SKM-1 treated with dmso at 0.1 percent for 144 hours (cell line): Measurements from ENCODE around the gene SERAC1.
"Not testable (repeated sequence)": the region's sequence is repeated elsewhere in the genome, so short reads cannot be mapped to it uniquely, and the experiment has no call there.

Experiments
- DNase-seq: peaks from one replicate; lab custom pipeline; 2025; ENCODE audit not compliant: unreplicated experiment; lab: John Stamatoyannopoulos, UW

SERAC1 gene

DNA sequence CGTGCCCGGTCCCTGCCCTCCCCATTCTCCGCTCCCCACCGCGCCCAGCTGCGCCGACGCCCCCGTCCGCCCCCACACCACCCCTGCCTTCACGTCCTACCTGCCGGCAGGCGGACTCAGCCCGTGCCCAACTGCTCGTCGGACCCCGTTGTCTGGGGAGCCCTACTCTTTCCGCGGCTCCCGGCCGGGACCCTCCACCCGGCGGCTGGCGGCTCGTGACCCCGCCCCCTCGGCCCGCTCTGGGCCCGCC is at the start of gene SERAC1:
Gene SERAC1, minus strand, starts transcription at position 223 of the 250 bp plus-strand sequence. CDS start 9,899 bp downstream, outside the sequence.
- no peak for DNase-seq

DNA sequence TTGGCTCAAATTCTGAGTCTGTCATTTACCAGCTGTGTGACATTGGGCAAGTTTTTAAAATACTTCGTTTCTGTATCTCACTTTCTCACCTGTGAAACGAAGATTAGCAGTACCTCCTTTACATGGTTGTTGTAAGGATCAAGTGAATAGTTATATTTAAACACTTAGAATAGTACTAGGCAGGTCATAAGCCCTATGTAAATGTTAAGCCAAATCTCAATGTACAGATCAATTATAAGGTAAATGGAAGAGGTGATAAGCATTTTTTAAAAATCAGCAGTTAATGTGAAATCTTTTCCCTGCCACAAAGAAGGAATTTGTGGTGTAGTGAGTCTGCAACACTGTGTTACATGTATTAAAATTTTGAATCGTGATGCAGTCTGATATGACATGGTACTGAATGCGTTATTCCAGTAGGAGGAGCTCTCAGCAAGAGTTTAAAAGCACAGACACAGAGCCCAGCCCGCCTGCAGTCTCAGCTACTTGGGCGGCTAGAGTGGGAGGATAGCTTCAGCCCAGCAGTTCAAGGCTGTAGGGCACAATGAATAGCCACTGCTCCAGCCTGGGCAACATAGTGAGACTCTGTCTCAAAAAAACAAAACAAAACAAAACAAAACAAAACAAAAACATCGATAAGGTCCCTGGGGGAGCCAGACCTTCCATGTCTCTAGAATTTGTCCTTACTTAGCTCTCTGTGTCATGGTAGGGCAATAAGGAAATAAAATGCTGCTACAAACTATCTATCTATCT is 46.0 kb upstream of the SERAC1 start:
- DNase-seq: peak; percentile 84

GRCh38 chr6:158211273-158212055 is 43.4 kb upstream of the SERAC1 start:
- DNase-seq: no peak

DNA sequence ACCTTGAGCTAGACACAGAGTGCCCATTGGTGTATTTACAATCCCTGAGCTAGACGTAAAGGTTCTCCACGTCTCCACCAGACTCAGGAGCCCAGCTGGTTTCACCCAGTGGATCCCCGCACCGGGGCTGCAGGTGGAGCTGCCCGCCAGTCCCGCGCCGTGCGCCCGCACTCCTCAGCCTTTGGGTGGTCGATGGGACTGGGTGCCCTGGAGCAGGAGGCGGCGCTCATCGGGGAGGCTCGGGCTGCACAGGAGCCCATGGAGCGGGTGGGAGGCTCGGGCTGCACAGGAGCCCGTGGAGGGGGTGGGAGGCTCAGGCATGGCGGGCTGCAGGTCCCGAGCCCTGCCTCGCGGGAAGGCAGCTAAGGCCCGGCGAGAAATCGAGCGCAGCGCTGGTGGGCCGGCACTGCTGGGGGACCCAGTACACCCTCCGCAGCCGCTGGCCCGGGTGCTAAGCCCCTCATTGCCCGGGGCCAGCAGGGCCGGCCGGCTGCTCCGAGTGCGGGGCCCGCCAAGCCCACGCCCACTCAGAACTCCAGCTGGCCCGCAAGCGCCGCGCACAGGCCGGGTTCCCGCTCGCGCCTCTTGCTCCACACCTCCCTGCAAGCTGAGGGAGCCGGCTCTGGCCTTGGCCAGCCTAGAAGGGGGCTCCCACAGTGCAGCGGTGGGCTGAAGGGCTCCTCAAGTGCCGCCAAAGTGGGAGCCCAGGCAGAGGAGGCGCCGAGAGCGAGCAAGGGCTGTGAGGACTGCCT is 41.7 kb upstream of the SERAC1 start:
- DNase-seq: not testable (repeated sequence)

- not testable (repeated sequence) for DNase-seq
Measured at GRCh38 chr6:158208226-158209030, 40.4 kb upstream of the SERAC1 start.

DNA sequence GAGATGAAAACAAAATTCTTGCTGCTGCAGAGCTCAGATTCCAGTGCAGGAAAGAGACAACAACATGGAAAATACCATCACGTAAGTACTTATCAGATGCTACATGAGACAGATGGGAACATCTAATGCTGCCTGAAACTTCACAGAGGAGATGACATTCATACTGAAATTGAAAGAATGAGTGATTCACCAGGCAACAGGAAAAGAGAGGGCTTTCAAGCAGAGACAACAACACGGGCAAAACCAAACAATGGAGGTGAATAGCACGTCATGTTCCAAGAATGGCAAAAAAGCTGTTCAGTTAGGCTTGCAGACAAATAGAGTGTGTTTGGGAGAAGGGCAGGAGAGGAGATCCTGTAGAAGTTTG is 39.3 kb upstream of the SERAC1 start:
- no peak for DNase-seq

DNA sequence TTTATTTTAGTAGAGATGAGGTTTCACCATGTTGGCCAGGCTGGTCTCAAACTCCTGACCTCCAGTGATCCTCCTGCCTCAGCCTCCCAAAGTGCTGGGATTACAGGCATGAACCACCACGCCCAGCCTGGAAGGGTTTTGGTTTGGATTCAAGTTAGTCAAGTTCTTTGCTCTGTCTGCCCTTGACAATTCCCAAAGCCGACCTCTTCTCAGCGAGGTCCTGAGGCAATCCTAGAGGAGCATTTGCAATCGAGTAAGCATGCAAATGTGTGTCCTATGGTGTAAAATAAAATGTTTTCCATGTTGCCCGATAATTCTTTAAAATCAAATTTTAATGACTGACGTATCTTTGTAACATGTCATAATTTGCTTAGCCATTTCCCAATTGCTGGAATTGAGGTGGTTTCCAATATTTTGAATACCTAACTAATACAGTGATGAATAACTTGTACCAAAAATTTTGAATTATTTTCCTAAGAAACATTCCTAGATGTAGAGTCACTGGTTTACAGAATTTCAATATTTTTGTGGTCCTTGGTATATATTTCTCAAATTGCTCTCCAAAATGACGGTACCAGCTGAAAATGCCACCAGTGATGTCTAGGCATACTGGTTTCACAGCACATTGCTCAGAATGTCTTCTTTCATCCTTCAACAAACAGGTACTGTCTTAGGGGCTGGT is 38.8 kb upstream of the SERAC1 start:
- DNase-seq: no peak

DNA sequence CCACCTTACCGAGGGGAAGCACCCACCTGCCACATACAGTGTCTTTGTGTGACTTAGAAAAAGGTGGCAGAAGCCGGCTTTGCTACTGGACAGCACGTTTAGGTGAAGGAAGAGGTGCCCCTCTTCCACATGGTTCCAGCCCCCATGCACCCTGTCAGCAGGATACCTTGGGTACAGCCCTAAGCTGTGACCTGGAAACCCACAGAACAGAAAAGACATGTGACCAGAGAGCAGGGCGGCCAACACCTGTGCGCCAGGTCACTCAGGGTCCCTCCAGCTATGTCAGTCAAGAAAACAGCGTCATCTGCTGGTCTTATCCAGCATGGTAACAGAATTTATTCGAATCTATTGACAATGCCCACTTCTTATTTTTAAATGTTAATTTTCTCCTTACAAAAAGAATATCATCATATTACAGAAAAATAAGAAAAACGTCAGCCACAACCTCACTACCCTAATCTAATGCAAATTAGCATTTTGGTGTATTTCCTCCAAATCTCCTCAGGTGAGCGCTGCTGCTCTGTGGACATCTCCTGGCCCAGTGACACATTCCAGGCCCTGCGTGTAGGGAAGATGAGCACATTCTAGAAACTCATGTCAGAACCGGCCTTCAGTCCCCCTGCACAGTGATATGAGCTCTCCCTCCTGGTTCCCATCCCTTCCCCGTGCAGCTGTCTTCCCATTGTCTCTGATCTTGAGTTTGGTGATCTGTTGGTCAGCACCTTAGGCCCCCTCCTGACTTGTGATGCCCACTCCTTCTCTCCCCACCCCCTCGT is 37.3 kb upstream of the SERAC1 start:
- DNase-seq: no peak

- DNase-seq: no peak
Measured at GRCh38 chr6:158198461-158198860, 30.4 kb upstream of the SERAC1 start.

GRCh38 chr6:158194487-158195280 is 26.6 kb upstream of the SERAC1 start:
- no peak for DNase-seq

GRCh38 chr6:158191761-158192160 is 23.7 kb upstream of the SERAC1 start:
- no peak for DNase-seq

GRCh38 chr6:158191032-158191431 is 23.0 kb upstream of the SERAC1 start:
- no peak for DNase-seq

DNA sequence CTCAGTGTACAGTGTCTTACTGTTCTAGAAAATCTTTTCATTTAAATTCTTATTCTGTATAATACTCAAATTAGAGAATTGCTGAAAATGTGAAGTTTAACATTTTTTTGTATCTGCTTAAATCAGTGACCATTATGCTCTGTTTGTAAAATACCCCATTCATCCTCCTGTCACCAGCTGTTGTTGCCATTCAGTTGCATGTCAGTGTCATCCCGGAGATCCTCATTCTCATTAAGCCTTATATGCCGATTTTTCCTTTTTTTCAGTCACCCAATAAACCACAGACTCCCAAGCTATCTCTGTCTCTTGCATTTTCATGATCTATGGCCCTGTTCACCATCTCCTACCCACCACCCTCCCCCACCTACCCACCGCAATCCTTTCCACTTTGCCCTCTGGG is 20.5 kb upstream of the SERAC1 start:
- DNase-seq: no peak

DNA sequence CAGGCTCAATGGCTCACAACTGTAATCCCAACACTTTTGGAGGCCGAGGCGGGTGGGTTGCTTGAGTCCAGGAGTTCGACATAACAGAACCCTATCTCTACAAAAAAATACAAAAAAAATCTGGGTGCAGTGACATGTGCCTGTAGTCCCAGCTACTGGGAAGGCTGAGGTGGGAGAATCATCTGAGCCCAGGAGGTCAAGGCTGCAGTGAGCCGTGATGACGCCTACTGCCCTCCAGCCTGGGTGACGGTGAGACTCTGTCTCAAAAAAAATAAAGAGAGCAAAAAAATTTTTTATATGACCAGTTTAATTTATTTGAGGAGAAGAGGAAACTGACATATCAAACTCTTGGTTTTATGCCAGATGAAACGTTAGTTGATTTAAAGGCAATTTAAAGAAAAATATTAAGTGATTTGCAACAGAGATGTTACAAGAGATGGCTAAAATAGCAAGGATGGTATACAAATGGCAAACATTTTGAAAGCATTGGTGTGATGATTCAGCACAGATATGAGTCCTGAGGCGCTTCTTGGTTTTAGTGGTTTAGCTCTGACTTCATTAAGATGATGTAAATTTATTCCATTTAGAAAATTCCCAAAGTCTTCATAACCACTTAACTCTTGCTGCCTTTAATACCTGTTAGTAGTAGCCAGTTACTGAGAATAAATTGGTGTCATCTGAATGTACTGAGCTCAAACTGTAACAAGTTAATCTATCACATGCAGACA is 17.8 kb upstream of the SERAC1 start:
- DNase-seq: no peak

DNA sequence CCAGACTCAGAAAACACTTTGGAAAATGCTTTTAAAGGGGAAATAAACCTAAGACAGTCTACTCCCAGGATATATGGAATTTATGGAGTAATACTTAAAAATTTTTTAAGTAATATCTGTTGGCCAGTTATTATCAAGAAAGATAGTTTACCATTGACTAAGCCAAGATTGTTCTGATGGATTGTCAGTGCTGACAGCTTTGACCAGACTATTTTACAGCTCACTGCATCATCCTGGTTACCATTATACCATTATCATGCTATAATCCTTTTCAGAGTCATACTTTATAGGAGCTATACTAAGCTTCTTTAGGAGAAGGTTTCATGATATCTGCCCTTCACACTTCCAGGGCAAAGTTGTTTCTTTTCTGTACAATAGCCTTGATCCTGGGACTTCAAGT is 16.5 kb upstream of the SERAC1 start:
- no peak for DNase-seq

DNA sequence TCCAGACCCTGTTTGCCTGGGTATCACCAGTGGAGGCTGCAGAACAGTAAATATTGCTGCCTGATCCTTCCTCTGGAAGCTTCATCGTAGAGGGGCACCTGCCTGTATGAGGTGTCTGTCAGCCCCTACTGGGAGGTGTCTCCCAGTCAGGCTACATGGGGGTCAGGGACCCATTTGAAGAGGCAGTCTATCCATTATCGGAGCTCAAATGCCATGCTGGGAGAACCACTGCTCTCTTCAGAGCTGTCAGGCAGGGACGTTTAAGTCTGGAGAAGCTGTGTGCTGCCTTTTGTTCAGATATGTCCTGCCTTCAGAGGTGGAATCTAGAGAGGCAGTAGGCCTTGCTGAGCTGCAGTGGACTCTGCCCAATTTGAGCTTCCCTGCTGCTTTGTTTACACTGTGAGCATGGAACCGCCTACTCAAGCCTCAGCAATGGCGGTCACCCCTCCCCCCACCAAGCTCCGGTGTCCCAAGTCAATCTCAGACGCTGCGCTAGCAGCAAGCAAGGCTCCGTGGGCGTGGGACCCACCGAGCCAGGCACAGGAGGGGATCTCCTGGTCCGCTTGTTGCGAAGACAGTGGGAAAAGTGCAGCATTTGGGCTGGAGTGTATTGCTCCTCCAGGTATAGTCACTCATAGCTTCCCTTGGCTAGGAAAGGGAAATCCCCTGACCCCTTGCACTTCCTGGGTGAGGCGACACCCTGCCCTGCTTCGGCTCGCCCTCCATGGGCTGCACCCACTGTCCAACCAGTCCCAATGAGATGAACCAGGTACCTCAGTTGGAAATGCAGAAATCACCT is 15.3 kb upstream of the SERAC1 start:
- DNase-seq: not testable (repeated sequence)

DNA sequence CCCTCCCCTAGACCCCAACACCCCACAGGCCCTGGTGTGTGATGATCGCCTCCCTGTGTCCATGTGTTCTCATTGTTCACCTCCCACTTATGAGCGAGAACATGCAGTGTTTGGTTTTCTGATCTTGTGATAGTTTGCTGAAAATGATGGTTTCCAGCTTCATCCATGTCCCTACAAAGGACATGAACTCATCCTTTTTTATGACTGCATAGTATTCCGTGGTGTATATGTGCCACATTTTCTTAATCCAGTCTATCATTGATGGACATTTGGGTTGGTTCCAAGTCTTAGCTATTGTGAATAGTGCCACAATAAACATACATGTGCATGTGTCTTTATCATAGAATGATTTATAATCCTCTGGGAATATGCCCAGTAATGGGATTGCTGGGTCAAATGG is 9.7 kb upstream of the SERAC1 start:
- DNase-seq: not testable (repeated sequence)

GRCh38 chr6:158175111-158175510 is 7.0 kb upstream of the SERAC1 start:
- no peak for DNase-seq
